ENCODE results near the gene RAB4A.

- no peak for TF ChIP-seq CTCF (IDR thresholded peaks at IDR 0.05)
- TF ChIP-seq POLR2A (IDR thresholded peaks at IDR 0.05) = no peak
Measured at GRCh38 chr1:229266274-229266673, 4.6 kb upstream of the RAB4A start.
